ENCODE measurements around the gene TMEM201.

TMEM201 gene

DNA sequence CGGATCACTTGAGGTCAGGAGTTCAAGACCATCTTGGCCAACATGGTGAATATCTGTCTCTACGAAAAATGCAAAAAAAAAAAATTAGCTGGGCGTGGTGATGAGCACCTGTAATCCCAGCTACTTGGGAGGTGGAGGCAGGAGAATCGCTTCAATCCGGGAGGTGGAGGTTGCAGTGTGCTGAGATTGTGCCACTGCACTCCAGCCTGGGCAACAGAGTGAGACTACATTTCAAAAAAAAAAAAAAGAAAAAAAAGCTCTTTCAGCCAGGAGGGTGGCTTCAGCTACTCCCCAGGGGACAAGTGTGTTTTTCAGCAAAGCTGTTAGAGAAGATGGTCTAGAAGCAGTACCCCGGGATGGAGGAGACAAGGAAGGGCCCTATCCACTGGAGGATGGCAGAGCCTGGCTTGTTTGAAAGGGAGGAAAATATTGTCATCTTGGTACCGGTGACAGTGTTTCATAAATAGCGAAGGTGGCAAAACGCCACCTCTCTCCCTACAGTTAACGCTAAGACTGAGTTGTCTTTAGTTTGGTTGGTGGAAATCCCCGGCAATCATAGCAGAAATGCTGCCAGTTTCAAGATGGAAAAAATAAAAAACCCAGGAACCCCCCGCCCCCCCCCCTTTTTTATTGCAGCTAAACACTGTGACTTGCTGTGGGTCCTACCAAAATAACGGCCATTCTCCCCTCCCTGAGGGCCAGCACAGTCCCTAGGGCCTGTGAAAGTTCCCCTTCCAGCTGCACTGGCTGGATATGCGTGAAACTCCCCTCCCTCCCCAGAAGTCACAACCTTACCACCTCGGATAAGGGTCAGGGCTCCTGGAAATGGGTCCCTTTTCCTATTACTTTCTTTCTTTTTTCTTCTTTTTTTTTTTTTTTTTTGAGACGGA lies 66.4 kb downstream of the TMEM201 start:
- peak; percentile 51 for DNase-seq

DNA sequence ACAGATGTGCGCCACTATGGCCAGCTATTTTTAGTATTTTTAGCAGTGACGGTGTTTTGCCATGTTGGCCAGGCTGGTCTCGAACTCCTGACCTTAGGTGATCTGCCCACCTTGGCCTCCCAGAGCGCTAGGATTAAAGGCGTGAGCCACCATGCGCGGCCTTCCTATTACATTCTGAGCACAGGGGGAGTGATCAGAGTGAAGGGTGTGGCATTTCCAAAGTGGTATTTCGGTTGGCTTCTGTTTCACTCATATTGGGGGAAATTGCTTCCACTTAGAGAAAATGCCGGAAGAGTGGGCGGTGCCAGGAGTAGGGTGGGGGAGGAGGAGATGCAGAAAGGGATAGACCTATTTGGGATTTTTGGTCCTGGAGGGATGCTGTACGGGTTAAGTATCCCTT lies 67.1 kb downstream of the TMEM201 start:
- no peak for DNase-seq

DNA sequence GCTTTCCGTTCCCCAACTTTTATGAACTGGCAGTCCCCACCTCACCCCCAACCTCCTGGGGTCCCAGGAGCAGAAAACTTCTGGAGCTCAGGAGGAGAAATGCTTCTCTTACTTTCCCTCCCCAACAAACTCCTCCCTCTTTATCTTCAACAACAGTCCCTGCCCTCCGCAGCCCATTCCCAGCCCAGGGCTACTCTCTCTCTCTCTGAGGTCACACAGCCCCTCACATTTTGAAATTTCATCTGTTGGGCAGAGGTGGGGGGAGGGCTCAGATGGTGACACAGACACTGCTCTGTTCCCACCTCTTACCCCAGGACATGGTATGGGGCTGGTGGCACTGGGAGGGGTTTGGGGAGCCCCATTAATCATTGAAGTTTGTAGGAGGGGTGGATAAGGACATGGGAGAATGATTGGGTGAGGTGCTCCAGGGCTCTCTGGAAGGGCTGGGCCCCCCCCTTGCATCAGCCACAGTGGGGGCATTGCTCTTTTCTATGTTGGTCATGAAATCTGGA lies 68.9 kb downstream of the TMEM201 start:
- no peak for DNase-seq

DNA sequence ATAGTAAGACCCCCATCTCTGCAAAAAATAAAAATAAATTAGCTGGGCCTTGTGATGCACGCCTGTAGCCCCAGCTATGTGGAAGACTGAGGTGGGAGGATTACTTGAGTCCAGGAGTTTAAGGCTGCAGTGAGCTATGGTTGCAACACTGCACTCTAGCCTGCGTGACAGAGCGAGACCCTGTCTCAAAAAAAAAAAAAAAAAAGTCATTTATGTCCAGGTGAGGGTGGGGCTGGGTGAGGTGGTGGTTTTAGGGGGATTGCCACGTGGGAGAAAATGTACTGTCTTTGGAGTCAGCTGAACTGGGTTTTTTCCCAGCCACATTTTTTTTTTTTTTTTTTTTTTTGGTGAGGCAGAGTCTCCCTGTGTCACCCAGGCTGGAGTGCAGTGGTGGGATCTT lies 69.5 kb downstream of the TMEM201 start:
- no peak for DNase-seq

DNA sequence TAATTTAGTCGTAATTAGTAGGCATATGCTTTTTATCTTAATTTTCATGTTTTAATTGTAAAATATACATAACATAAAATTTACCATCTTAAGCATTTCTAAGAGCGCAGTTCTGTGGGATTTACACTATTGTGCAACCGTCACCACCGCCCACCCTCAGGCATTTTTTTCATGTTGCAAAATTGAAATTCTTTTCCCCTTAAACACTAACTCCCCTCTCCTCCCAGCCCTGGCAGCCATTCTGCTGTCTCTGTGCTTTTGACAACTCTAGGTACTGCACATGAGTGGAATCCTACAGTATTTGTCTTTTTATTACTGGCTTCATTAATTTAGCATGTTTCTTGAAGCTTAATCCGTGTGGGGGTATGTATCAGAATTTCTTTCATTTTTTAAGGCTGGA lies 70.6 kb downstream of the TMEM201 start:
- DNase-seq = no peak

DNA sequence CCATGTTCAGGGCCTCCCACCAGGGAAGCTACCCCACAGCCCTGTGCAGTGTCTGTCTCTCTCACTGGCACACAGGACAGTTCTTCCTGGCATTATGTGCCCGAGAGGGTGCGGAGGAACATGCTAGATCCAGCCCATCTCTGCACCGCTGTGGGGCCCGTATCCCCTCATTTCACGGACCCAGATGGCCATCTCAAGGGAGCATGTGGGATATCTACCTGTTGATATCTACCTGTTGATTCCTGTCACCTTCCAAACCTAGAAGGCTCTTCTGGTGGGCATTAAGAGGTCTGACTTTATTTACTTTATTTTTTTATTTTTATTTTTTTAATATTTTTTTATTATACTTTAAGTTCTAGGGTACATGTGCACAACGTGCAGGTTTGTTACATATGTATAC lies 74.5 kb downstream of the TMEM201 start:
- DNase-seq = no peak
